Central memory CD4-positive, alpha-beta T cell (primary cell): ENCODE data around the gene MASP2.
"Not testable (repeated sequence)": the region's sequence is repeated elsewhere in the genome, so short reads cannot be mapped to it uniquely, and the experiment has no call there.

Experiments
- DNase-seq: peaks from one replicate; pipeline ENCODE4 v3.0.0; 2022
- total RNA-seq, 3 experiments: gene quantifications; one replicate each; lab custom pipeline; 2026; lab: John Stamatoyannopoulos, UW

MASP2 gene
- total RNA-seq, result 0.05 to 0.19 (median 0.11) reads per million in 3 experiments

GRCh38 chr1:11046625-11047365, at the start of gene MASP2:
Gene MASP2 (minus strand): TSS chr1:11047239. CDS start chr1:11047207, 32 bp downstream.
- DNase-seq, result no peak

DNA sequence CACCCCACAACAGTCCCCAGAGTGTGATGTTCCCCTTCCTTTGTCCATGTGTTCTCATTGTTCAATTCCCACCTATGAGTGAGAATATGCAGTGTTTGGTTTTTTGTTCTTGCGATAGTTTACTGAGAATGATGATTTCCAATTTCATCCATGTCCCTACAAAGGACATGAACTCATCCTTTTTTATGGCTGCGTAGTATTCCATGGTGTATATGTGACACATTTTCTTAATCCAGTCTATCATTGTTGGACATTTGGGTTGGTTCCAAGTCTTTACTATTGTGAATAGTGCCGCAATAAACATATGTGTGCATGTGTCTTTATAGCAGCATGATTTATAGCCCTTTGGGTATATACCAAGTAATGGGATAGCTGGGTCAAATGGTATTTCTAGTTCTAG, 36.7 kb upstream of the MASP2 start:
- not testable (repeated sequence) for DNase-seq

- no peak for DNase-seq
Measured at GRCh38 chr1:11080931-11081330, 33.9 kb upstream of the MASP2 start.

- no peak for DNase-seq
Measured at GRCh38 chr1:11078631-11079030, 31.6 kb upstream of the MASP2 start.

DNA sequence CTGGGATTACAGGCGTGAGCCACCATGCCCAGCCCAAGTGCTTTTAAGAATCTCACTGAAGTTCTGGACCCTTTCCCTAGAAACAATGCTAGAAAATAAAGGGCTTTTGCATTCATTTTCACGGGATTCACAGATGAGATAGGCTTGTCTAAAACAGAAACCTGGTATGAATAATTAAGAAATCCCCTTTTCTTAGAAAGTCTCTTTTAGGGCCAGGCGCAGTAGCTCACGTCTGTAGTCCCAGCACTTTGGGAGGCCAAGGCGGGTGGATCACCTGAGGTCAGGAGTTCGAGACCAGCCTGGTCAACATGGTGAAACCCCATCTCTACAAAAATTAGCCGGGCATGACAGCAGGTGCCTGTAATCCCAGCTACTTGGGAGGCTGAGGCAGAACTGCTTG, 26.4 kb upstream of the MASP2 start:
- DNase-seq, result not testable (repeated sequence)

- DNase-seq, result no peak
Measured at GRCh38 chr1:11072216-11072917, 25.3 kb upstream of the MASP2 start.

- no peak for DNase-seq
Measured at GRCh38 chr1:11071463-11072215, 24.6 kb upstream of the MASP2 start.

- DNase-seq, result no peak
Measured at GRCh38 chr1:11070876-11071275, 23.8 kb upstream of the MASP2 start.

- DNase-seq, result no peak
Measured at GRCh38 chr1:11068600-11069473, 21.8 kb upstream of the MASP2 start.

GRCh38 chr1:11067716-11068599, 20.9 kb upstream of the MASP2 start:
- DNase-seq, result no peak

- no peak for DNase-seq
Measured at GRCh38 chr1:11065796-11066195, 18.8 kb upstream of the MASP2 start.

DNA sequence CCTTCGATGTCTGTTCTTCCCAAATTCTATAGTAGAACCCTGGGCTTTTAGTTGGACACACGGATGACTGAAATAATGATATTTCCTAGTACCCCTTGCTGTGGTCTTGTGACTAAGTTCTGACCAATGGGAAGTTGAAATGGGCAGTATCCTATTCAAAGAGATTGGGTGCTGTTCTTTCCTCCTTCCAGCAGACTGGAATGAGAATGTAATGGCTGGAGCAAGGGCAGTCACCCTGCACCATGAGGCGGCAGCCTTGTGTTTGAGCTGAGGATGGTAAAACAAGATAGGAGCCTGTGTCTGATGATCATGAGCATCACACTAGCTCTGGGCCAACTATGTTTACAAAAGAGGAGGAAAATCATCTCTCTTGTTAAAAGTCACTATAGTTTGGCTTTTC, 17.9 kb upstream of the MASP2 start:
- DNase-seq, result no peak

DNA sequence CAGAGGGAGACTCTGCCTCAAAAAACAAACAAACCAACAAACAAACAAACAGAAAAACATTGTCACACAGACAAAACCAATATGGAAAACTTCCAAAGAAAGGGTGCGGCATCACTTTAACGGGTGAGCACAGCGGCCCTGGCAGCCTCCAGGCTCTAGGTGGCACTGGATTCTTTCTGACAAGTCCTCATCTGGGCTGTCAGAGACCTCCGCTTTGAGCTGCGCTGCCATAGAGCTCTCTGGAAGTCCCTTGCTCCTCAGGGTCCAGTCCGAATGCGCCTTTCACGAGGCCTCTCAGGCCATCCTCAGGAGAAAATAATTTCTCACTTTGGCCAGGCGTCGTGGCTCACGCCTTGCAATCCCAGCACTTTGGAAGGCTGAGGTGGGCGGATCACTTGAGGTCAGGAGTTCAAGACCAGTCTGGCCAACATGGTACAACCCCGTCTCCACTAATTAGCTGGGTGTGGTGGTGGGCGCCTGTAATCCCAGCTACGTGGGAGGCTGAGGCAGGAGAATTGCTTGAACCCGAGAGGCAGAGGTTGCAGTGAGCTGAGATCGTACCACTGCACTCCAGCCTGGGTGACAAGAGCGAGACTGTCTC, 17.0 kb upstream of the MASP2 start:
- not testable (repeated sequence) for DNase-seq

DNA sequence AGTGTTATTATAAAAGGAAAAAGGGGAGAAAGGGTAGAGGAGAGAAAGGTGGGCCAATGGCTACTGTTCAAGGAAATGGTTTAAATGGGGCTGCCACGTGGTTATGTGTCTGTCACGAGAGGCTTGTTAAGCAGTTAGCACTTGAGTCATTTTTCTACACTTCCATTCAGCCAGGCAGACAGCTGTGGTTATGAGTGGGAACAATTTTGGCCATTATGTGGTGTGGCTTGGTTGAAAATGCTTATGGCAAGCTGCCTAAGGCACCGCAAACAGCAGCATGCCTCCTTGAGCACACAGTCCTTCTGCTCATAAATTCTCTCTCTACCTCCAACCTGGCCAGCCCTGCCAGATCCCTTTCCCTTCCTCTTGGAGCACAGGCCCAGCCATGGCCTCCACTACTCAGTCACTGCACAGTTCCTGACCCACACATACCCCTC, 15.9 kb upstream of the MASP2 start:
- DNase-seq, result no peak

- no peak for DNase-seq
Measured at GRCh38 chr1:11061652-11062365, 14.8 kb upstream of the MASP2 start.

DNA sequence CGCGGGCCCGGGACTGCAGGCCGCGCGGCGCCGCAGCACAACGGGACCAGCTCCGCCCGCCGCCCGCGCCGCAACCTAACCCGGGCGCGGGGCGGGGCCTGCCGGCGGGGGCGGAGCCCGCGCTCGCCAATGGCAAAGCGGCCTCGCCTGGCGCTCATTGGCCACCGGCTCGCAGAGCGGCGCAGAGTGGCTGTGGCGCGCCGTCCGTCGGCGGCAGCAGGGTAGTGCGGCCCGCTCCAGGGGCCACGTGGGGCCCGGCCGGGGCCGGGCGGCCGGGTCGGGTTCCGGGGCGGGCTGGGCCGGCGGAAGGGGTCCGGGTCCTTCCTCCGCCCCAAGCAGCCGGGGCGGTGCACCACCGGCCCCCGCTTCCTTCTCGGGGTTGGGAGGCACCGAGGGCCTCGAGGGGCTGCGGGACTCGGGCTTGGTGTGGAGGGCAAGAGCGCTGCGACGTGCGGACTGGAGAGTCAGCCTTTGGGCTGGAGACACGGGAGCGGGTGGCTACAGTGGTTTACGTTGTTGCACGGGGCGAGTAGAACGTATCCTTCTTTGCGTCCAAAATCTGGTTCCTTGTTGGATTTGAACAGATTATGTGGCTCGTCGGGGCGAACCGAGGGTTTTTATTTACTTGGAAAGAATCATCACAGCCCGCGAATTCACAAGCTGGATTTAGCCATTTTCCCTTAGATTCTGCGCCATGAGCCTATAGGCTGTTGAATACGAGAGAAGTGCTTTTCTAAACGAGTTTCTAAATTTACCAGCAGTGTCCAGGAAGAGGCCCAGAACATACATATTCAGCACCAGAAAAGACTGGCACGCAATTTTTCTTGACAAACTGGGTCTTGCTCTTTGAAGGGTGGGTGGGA, 13.2 kb upstream of the MASP2 start, which contains the start of gene SRM:
SRM (minus strand) TSS at position 51 of the 863 bp plus-strand sequence. CDS start 75 bp downstream, outside the sequence.
- peak; percentile 89 for DNase-seq

DNA sequence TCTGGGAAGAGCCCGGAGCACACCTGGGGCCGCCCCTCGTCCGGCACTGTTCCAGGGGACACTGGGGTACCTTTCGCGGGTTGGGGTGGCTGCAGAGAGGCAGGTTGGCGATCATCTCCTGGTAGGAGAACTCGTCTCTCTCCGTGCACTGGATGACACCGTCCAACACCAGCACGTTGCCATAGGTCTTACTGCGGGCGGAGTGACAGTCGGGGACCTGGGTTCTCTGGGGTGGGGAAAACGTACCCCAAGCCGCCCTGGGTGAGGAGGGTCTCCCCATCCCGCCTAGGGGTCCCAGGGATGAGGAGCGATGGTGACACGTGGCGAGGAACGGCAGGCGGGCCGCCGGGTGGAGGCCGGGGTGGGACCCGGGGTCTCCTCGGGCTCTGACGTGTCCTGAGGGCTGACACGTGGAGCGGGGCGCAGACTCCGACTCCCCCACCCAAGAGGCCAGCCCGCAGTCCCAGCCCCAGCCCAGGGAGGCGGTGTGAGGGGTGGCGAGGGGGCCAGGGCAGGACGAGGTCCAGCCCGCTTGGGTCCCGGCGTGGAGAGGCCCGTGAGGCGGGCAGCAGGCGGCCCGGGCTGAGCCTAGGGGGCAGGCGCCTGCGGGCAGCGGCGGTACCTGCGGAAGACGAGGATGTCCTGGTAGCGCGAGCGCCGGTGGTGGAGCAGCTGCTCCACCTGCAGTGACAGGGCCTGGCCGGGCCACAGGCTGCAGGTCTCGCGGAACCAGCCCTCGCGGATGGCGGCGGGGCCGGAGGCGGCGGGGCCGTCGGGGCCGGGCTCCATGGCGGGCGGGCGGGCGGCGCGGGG, 12.3 kb upstream of the MASP2 start:
- no peak for DNase-seq

DNA sequence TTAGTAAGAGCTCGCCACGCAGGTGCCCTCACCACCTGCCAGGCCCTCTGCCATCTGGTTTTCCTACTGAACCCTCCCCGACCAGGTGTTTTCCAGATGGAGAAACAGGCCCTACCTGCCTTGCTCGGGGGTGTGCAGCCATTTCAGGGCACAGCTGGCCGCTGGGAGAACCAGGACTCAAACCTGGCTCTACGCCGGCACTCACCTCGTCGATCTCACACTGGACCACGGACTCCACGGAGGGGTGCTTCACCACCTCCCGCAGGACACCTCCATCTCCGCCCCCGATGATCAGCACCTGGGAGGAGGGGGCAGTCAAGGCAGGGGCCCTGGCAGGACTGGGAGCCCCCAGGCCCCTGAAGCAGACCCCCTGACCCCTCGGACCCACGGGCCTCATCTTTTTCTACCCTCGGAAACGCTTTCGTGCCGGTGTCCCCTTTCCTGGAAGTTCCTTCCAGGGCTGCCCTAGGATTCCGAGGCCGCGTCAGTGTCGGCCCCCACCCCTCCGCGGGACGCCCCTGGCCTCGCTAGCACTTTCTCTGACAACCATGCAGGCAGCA, 11.6 kb upstream of the MASP2 start:
- no peak for DNase-seq
